ENCODE results near the gene MYO9B.

The MYO9B gene

DNA sequence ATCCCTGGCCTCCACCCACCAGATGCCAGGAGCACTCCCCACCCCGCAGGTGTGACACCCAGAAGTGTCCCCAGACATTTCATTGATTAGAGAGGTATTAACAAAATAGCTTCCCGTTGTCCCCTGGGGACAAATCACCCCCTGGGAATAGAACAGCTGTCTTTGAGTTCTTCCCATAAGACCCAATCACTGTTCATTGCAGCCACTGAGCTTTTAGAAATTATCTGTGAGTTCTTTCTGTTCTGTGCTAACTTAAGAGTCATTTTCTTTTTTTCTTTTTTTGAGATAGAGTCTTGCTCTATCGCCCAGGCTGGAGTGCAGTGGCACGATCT is 32.8 kb downstream of the MYO9B start:
- DNase-seq (ENCODE audit: low read depth), result no peak
- no peak overlapping the region for H3K4me3 ChIP-seq (replicated peaks; ENCODE audit: low read depth, low read length)
- TF ChIP-seq, protein P1, sequence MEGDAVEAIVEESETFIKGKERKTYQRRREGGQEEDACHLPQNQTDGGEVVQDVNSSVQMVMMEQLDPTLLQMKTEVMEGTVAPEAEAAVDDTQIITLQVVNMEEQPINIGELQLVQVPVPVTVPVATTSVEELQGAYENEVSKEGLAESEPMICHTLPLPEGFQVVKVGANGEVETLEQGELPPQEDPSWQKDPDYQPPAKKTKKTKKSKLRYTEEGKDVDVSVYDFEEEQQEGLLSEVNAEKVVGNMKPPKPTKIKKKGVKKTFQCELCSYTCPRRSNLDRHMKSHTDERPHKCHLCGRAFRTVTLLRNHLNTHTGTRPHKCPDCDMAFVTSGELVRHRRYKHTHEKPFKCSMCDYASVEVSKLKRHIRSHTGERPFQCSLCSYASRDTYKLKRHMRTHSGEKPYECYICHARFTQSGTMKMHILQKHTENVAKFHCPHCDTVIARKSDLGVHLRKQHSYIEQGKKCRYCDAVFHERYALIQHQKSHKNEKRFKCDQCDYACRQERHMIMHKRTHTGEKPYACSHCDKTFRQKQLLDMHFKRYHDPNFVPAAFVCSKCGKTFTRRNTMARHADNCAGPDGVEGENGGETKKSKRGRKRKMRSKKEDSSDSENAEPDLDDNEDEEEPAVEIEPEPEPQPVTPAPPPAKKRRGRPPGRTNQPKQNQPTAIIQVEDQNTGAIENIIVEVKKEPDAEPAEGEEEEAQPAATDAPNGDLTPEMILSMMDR (IDR thresholded peaks at IDR 0.05; ENCODE audit: low read length, missing control alignments), result no peak

DNA sequence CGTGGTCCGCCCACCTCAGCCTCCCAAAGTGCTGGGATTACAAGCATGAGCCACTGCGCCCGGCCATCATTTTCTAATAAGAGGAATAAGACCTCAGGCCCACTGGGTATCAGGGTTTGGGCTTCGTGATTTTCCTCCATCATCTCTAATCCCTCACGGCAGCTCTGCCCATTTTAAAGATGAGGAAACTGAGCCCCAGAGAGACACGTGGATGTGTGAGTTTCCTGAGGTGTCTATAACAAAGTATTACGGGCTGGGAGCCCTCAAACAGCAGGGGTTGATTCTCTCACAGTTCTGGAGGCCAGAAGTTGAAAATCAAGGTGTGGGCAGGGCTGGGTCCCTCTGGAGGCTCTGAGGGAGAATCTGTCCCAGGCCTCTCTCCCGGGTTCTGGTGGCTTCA is 33.7 kb downstream of the MYO9B start:
- no peak overlapping the region for H3K4me3 ChIP-seq (replicated peaks; ENCODE audit: low read depth, low read length)
- DNase-seq (ENCODE audit: low read depth), result no peak
- TF ChIP-seq, protein P1 (IDR thresholded peaks at IDR 0.05; ENCODE audit: low read length, missing control alignments), result no peak

DNA sequence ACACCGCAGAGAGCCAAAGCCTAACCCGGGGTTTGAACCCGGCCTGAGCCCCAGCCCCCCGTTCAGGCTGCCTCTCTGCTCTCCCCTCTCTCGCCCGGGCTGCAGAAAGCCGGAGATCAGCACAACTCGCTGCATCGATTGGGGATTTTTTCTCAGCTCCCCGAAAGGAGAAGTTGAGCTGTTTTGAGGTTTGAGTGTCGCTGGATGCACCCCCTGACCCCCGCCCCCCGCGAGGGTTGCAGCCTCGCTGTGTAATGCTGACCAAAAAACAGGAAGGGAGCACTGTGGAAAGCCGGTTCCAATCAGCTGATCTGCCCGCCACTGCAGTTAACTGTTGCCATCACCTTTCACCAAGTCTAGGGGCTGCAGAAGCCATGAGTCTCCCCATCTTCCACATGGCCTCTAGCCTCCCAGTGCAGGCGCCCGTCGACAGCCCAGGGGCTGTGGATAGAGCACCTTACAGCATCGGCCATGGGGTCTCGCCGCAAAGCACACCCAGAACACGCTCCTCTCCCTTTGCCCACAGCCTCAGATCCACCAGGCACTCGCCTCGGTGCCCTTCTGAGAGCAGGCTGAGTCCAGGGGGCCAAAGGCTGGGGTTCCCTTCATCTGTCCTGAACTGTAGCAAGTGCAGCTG is 34.5 kb downstream of the MYO9B start:
- no peak overlapping the region for H3K4me3 ChIP-seq (replicated peaks; ENCODE audit: low read depth, low read length)
- no peak for DNase-seq (ENCODE audit: low read depth)

DNA sequence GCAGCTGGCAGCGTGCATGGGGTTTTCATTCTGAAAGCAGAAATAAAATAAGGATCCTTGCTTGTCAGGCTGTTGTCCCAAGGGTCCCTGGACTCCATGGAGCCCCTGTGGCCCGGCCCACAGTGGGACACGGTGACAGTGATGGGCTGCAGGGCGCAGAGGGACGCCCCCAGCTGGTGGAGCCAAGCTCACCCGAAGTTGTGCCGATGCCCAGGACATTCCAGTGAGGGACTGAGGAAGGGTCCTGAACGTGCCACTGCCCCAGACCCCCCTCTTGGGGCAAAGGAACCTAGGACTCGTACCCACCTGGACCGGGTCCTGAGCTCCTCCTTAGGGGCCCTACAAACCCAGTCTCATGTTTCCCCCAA is 35.0 kb downstream of the MYO9B start:
- no peak overlapping the region for H3K4me3 ChIP-seq (replicated peaks; ENCODE audit: low read depth, low read length)
- TF ChIP-seq, protein P1 (IDR thresholded peaks at IDR 0.05; ENCODE audit: low read length, missing control alignments), result no peak
- no peak for DNase-seq (ENCODE audit: low read depth)

More for the DNA sequence above, 34.5 kb downstream of the MYO9B start:
- TF ChIP-seq, protein P1 (IDR thresholded peaks at IDR 0.05; ENCODE audit: low read length, missing control alignments), result no peak

DNA sequence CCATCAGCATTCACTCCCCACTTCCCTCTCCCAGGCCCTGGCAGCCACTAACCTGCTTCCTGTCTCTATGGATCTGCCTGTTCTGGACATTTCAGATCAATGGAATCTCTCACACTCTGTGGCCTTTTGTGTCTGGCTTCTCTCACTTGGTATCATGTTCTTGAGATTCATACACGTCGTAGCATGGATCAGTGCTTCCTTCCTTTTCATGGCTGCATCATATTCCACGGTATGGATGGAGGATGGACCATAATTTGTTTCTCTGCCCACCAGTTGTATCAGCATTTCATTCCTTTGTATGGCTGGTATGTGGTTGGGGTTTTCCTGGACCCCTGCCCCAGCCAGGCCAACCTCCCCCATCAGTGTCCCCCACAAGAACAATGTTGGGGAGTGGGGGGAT is 36.2 kb downstream of the MYO9B start:
- DNase-seq (ENCODE audit: low read depth), result no peak
- TF ChIP-seq, protein P1 (IDR thresholded peaks at IDR 0.05; ENCODE audit: low read length, missing control alignments), result no peak
- no peak overlapping the region for H3K4me3 ChIP-seq (replicated peaks; ENCODE audit: low read depth, low read length)

DNA sequence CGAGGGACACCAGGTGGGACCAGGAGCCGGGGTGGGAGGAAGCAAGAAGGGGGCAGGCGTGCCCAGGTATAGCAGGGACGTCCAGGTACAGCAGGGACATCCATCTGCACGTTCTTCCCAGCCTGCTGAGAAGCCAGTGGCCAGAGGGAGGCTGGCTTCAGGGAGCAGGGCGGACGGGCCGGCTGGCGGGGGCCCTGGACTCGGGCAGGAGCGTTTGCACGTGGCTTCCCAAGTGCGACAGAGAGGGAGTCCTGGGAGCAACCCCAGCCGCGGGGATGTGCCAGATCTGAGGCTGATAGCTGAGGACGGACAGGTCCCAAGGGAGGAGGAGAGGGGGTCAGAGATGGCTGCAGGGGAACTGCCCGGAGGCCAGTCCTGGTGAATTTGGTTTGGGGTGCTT is 36.7 kb downstream of the MYO9B start:
- TF ChIP-seq, protein P1 (IDR thresholded peaks at IDR 0.05; ENCODE audit: low read length, missing control alignments), result no peak
- no peak for DNase-seq (ENCODE audit: low read depth)
- no peak overlapping the region for H3K4me3 ChIP-seq (replicated peaks; ENCODE audit: low read depth, low read length)

DNA sequence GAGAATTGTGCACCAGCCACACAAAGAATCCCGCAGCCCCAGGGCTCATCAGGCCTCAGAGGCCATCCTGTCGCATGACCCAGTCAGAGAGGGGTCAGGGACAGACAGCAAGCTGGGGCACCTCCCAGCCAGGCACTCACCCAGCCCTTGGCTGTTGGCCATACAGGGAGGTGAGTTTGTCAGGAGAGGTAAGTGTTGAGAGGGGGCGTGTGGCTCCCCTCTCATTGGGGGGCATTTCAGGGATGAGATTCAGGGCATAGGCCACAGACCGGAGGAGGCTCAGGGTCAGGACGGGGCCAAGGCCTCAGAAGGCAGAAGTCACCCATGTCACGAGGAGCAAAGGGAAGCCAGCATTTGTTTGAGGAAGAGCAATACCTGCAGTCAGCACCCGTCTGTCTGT is 37.1 kb downstream of the MYO9B start:
- H3K4me3 ChIP-seq (replicated peaks; ENCODE audit: low read depth, low read length), result no peak overlapping the region
- no peak for DNase-seq (ENCODE audit: low read depth)
- TF ChIP-seq, protein P1 (IDR thresholded peaks at IDR 0.05; ENCODE audit: low read length, missing control alignments), result no peak

Data from fibroblast of pulmonary artery (primary cell).